ENCODE measurements around the gene CELF2. TPM values are rescaled to one million over a fixed set of nuclear protein-coding genes. Genes with fewer than 3 reads are reported as not detected.

The CELF2 gene
- total and polyA plus RNA-seq, 2 donors from 2014 or later: 1.7 to 39.2 TPM

DNA sequence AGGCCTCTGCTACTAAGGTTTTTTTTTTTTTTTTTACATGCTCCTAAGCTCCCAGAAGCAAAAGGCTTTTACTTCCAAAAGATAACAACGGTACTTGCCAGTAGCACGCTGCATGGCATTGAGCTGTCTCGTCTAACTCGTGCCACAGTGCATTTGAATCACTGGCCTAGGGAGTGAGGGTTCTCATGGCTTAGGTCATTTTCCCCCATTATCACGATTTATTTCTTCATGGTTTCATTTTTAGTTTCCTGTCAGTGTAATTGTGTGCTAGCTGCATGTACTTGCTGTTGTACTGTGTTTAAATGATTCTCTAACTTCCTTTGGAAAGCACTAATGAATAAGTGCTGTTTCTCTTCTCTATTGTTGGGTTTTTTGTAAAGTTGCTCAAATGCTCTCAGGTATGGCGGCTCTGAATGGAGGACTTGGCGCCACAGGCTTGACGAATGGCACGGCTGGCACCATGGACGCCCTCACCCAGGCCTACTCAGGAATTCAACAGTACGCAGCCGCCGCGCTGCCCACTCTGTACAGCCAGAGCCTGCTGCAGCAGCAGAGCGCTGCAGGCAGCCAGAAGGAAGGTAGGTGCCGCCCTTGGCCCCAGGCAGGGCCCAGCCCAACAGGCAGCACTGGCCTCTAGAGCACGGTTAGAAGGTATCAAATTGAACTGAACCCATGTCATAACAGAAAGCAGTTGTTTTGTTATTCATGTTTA lies 303.3 kb downstream of the CELF2 start:
- no peak for FAIRE-seq
- intact Hi-C loops (cut with DNase I): no loop called here

DNA sequence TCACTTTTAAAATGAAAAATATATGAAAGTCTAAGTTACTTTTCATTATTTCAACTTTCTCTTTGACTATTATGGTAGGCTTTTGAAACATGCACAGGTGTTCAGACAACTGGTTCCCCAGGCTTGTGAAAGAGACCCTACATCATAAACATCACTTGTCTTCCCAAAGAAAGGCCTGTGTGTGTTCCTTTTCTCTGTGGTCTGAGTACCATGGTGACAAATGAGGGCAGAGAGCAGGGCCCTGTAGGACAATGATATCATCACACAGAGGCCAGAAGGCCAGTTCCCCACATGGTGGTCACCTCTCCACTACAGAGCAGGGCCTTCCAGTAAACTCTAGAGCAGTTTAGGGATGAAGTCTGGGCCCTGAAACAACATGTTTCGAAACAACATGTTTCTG lies 305.0 kb downstream of the CELF2 start:
- Histone ChIP-seq H3K4me1 (ENCODE audit: control insufficient read depth in 2 of 3, insufficient read depth in 2 of 3, low read depth in 1 of 3, low read length in 3 of 3) (no peaks in the 10 kb centered on the region), H3K4me3 (ENCODE audit: low read length in 3 of 3) (no peak overlapping the region), H3K27ac (ENCODE audit: low read depth in 2 of 2, low read length in 2 of 2) (no peak overlapping the region), H3K36me3 (ENCODE audit: control insufficient read depth in 2 of 3, insufficient read depth in 3 of 3, low read length in 3 of 3) (no peaks in the 10 kb centered on the region), H3K27me3 (ENCODE audit: control insufficient read depth, insufficient read depth, low read length) (no peaks in the 10 kb centered on the region), H3K9me3 (ENCODE audit: control insufficient read depth in 2 of 3, insufficient read depth in 1 of 3, low read length in 3 of 3) (no peaks in the 10 kb centered on the region), H3K9ac (ENCODE audit: low read length in 3 of 3) (no peak overlapping the region)
- FAIRE-seq (no peak), DNase-seq (no peak)
- intact Hi-C loops (cut with DNase I): no loop called here
- TF ChIP-seq, protein P1, sequence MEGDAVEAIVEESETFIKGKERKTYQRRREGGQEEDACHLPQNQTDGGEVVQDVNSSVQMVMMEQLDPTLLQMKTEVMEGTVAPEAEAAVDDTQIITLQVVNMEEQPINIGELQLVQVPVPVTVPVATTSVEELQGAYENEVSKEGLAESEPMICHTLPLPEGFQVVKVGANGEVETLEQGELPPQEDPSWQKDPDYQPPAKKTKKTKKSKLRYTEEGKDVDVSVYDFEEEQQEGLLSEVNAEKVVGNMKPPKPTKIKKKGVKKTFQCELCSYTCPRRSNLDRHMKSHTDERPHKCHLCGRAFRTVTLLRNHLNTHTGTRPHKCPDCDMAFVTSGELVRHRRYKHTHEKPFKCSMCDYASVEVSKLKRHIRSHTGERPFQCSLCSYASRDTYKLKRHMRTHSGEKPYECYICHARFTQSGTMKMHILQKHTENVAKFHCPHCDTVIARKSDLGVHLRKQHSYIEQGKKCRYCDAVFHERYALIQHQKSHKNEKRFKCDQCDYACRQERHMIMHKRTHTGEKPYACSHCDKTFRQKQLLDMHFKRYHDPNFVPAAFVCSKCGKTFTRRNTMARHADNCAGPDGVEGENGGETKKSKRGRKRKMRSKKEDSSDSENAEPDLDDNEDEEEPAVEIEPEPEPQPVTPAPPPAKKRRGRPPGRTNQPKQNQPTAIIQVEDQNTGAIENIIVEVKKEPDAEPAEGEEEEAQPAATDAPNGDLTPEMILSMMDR (IDR thresholded peaks at IDR 0.05; ENCODE audit: borderline replicate concordance, extremely low read depth, insufficient read depth): no peak

More for the DNA sequence above, 303.3 kb downstream of the CELF2 start:
- TF ChIP-seq, protein P1 (IDR thresholded peaks at IDR 0.05; ENCODE audit: borderline replicate concordance, extremely low read depth, insufficient read depth): no peak
- H3K4me3 ChIP-seq (ENCODE audit: low read length in 3 of 3): no peak overlapping the region
- H3K9me3 ChIP-seq (ENCODE audit: control insufficient read depth in 2 of 3, insufficient read depth in 1 of 3, low read length in 3 of 3): no peaks in the 10 kb centered on the region
- no peak overlapping the region for H3K27ac ChIP-seq (ENCODE audit: low read depth in 2 of 2, low read length in 2 of 2)
- no peak overlapping the region for H3K9ac ChIP-seq (ENCODE audit: low read length in 3 of 3)
- no peak for DNase-seq
- H3K36me3 ChIP-seq (ENCODE audit: control insufficient read depth in 2 of 3, insufficient read depth in 3 of 3, low read length in 3 of 3): no peaks in the 10 kb centered on the region
- no peaks in the 10 kb centered on the region for H3K27me3 ChIP-seq (ENCODE audit: control insufficient read depth, insufficient read depth, low read length)
- H3K4me1 ChIP-seq (ENCODE audit: control insufficient read depth in 2 of 3, insufficient read depth in 2 of 3, low read depth in 1 of 3, low read length in 3 of 3): no peaks in the 10 kb centered on the region

DNA sequence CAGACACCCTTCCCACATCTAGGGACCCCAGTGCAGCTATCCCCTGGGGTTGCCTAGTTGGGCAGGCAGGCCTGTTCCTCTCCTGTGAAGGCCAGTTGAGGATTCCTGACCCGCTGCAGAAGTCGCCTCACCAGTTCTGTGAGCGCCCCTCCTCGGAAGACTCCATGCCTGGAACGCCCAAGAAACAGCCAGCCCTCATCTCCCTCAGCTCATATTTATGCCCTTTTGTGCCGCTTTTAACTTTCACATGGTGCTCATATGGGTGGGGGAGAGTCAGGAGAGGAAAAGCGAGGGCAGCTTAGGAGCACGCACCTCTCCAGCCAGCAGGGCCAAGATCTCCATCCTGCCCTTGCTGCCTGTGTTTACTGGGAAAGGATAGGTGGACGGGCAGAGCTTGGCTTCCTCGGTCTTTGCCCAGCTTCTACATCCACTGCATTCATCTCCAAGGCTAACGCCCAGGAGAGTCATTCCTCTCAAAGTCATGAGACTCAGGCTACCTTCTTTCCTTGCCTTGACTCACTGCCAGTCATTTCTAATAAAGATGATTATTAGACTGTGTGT lies 307.2 kb downstream of the CELF2 start:
- DNase-seq (no peak), FAIRE-seq (no peak)
- no peak overlapping the region for H3K9ac ChIP-seq (ENCODE audit: low read length in 3 of 3)
- intact Hi-C loops (cut with DNase I): no loop called here
- H3K4me1 ChIP-seq (ENCODE audit: control insufficient read depth in 2 of 3, insufficient read depth in 2 of 3, low read depth in 1 of 3, low read length in 3 of 3): no peaks in the 10 kb centered on the region
- H3K4me3 ChIP-seq (ENCODE audit: low read length in 3 of 3): no peak overlapping the region
- TF ChIP-seq, protein P1 (IDR thresholded peaks at IDR 0.05; ENCODE audit: borderline replicate concordance, extremely low read depth, insufficient read depth): no peak
- no peaks in the 10 kb centered on the region for H3K36me3 ChIP-seq (ENCODE audit: control insufficient read depth in 2 of 3, insufficient read depth in 3 of 3, low read length in 3 of 3)
- no peak overlapping the region for H3K27ac ChIP-seq (ENCODE audit: low read depth in 2 of 2, low read length in 2 of 2)
- no peaks in the 10 kb centered on the region for H3K27me3 ChIP-seq (ENCODE audit: control insufficient read depth, insufficient read depth, low read length)
- H3K9me3 ChIP-seq (ENCODE audit: control insufficient read depth in 2 of 3, insufficient read depth in 1 of 3, low read length in 3 of 3): no peaks in the 10 kb centered on the region

Measured in kidney (tissue), 14 donors.